ENCODE results near the gene PDE4D.

- TF ChIP-seq CTCF (IDR thresholded peaks at IDR 0.05; ENCODE audit: insufficient read depth, low read depth, low read length): no peak
- TF ChIP-seq EZH2 (IDR thresholded peaks at IDR 0.05; ENCODE audit: insufficient read depth, low read length): no peak
Measured at GRCh38 chr5:59299006-59299405, 594.5 kb downstream of the PDE4D start.

Measured in astrocyte (in vitro differentiated cells and primary cell).